Parathyroid adenoma (tissue), 2 donors: ENCODE data around the gene MBNL1.

Experiments
- H2AFZ ChIP-seq: fragments of 300-600 bp; sonication (generic); one replicate; pipeline ENCODE4 v1.7.0; 2017; ENCODE audit warnings: antibody characterized with exemption, mild to moderate bottlenecking
- H3K27ac ChIP-seq: fragments of 300-600 bp; sonication (generic); one replicate; pipeline ENCODE4 v1.7.0; 2017
- H3K27me3 ChIP-seq: fragments of 300-600 bp; sonication (generic); one replicate; pipeline ENCODE4 v1.7.0; 2017; ENCODE audit warnings: low read length; ENCODE audit not compliant: control insufficient read depth, insufficient read depth
- H3K36me3 ChIP-seq: fragments of 300-600 bp; sonication (generic); one replicate; pipeline ENCODE4 v1.7.0; 2017; ENCODE audit warnings: low read length; ENCODE audit not compliant: control insufficient read depth, insufficient read depth
- H3K4me1 ChIP-seq: fragments of 300-600 bp; sonication (generic); one replicate; pipeline ENCODE4 v1.7.0; 2017; ENCODE audit warnings: control low read depth
- H3K4me2 ChIP-seq: fragments of 300-600 bp; sonication (generic); one replicate; pipeline ENCODE4 v1.7.0; 2017; ENCODE audit warnings: low read length
- H3K4me3 ChIP-seq: fragments of 300-600 bp; sonication (generic); one replicate; pipeline ENCODE4 v1.7.0; 2017; ENCODE audit warnings: low read depth, low read length
- H3K79me2 ChIP-seq: fragments of 300-600 bp; sonication (generic); one replicate; pipeline ENCODE4 v1.7.0; 2017; ENCODE audit warnings: control low read depth
- H3K9ac ChIP-seq: fragments of 300-600 bp; sonication (generic); one replicate; pipeline ENCODE4 v1.7.0; 2017; ENCODE audit warnings: mild to moderate bottlenecking
- H3K9me3 ChIP-seq: fragments of 300-600 bp; sonication (generic); one replicate; pipeline ENCODE4 v1.7.0; 2017; ENCODE audit warnings: low read length; ENCODE audit not compliant: control insufficient read depth
- TF ChIP-seq, protein P1 (sequence below): fragments of 300-600 bp; sonication (generic); IDR thresholded peaks from one replicate; pipeline ENCODE4 v1.7.0; 2017; ENCODE audit warnings: antibody characterized with exemption, mild to moderate bottlenecking
- donor health status: primary hyperparathyroidism.

The MBNL1 gene

DNA sequence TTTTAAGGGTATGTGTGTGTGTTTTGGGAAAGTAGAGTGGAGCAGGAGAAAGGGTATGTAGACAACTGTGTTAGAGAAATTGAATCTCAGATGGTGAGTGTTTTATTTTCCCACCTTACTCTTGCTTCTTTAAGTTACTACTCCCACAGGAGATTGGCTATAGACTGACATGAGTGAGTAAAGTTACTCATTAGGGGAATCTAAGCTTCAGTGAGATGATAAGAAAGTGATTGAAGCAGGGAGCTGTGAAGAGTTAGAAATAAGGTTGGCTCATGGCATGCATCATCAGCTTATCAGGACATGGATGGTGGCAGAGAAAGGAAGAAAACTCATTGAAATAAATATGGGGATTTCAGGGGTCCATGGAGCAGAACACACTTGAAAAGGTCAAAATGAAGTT is 88.9 kb downstream of the MBNL1 start:
- no peak overlapping the region for H3K4me2 ChIP-seq
- H3K9me3 ChIP-seq, result no peaks in the 10 kb centered on the region
- no peak overlapping the region for H2AFZ ChIP-seq
- H3K9ac ChIP-seq, result no peak overlapping the region
- H3K27ac ChIP-seq, result no peak overlapping the region
- no peak overlapping the region for H3K4me3 ChIP-seq
- no peaks in the 10 kb centered on the region for H3K27me3 ChIP-seq
- peaks cover 6% of the 10 kb centered on the region for H3K79me2 ChIP-seq
- no peaks in the 10 kb centered on the region for H3K36me3 ChIP-seq
- TF ChIP-seq, protein P1, sequence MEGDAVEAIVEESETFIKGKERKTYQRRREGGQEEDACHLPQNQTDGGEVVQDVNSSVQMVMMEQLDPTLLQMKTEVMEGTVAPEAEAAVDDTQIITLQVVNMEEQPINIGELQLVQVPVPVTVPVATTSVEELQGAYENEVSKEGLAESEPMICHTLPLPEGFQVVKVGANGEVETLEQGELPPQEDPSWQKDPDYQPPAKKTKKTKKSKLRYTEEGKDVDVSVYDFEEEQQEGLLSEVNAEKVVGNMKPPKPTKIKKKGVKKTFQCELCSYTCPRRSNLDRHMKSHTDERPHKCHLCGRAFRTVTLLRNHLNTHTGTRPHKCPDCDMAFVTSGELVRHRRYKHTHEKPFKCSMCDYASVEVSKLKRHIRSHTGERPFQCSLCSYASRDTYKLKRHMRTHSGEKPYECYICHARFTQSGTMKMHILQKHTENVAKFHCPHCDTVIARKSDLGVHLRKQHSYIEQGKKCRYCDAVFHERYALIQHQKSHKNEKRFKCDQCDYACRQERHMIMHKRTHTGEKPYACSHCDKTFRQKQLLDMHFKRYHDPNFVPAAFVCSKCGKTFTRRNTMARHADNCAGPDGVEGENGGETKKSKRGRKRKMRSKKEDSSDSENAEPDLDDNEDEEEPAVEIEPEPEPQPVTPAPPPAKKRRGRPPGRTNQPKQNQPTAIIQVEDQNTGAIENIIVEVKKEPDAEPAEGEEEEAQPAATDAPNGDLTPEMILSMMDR, result no peak
- H3K4me1 ChIP-seq, result no peaks in the 10 kb centered on the region

DNA sequence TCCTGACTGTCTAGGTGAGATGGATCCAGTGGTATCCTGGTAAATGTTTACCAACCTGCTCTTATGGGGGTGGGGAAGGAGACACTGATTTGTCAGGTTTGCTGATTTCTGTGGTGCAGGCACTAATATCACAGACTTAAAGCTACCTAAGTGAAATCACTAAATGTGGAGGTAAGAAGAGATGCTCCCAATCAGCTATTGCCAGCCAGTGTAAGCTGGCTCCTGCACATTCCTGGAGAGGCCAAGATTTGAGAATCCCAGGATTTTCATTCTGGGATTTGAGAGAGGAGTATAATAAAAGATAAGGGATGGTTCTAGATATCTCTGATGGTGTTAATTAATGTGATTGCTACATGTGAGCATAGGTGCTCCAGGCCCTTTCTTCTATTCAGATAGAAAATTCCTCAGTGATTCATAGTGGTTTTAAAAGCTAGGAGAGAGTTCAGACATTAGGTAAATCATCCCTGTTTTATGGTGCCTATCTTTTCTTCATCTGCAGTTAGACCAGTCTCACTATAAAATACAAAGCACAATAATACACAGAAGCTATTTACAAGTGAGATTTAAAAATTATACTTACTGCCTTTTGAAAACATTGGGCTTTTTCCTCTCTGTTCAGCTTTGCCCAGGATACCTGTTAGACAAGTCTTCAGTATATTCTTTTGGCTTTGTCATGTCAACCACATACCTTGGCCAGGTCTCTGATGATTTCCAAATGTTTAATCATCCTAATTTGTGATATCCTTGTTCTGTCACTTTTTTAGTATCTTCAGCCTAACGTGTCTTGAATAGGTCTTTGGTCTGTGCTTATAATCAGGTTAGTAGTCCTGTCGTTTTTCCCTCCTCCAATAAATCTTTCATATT is 90.9 kb downstream of the MBNL1 start:
- no peak overlapping the region for H3K4me3 ChIP-seq
- TF ChIP-seq, protein P1, result no peak
- no peaks in the 10 kb centered on the region for H3K36me3 ChIP-seq
- H3K4me1 ChIP-seq, result no peaks in the 10 kb centered on the region
- H3K27me3 ChIP-seq, result no peaks in the 10 kb centered on the region
- no peak overlapping the region for H3K9ac ChIP-seq
- H2AFZ ChIP-seq, result no peak overlapping the region
- no peak overlapping the region for H3K27ac ChIP-seq
- H3K9me3 ChIP-seq, result no peaks in the 10 kb centered on the region
- H3K79me2 ChIP-seq, result peaks cover 3% of the 10 kb centered on the region
- no peak overlapping the region for H3K4me2 ChIP-seq

DNA sequence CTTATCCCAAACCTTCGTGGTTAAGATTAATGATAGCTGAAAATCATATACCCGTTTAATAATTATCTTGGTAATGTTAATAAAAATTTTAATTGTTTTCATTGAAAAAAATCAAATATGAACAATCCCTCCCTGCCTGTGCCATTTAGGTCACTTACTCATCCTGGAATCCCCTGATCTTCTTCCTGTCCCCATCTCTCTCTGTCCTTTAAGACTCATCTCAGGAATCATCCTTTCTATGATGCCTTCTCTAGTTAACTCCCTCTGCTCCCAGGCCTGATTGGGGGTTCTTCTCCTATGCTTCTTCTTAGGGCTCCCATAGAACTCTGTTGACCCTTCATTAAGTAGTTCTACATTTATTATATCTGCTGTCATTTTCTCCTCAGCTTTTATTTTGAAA is 91.6 kb downstream of the MBNL1 start:
- Histone ChIP-seq H3K4me2 (no peak overlapping the region), H3K4me1 (no peaks in the 10 kb centered on the region), H3K4me3 (no peak overlapping the region), H3K36me3 (no peaks in the 10 kb centered on the region), H3K79me2 (peaks cover 3% of the 10 kb centered on the region), H3K27ac (no peak overlapping the region), H3K9ac (no peak overlapping the region), H3K9me3 (no peaks in the 10 kb centered on the region), H2AFZ (no peak overlapping the region), H3K27me3 (no peaks in the 10 kb centered on the region)
- TF ChIP-seq, protein P1, result no peak

DNA sequence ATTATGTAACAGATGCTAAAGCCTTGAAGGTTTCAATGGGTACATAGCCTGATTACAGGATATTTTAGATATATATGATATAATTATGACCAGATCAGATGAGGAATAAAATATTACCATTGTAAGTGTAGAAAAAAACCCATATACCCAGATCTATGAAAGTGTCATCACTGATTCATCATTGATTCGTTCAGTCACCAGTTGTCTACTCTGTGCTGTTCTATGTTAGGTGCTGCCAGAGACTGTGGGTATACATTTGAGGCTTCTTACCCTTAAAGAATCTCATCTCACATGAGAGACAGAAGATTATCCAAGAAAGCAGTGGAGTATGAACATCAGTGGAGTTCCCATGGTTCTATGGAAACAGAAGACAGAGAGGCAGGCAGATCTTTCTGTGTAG is 92.2 kb downstream of the MBNL1 start:
- Histone ChIP-seq H3K9ac (no peak overlapping the region), H3K4me3 (no peak overlapping the region), H2AFZ (no peak overlapping the region), H3K79me2 (peaks cover 3% of the 10 kb centered on the region), H3K36me3 (no peaks in the 10 kb centered on the region), H3K27ac (no peak overlapping the region), H3K4me2 (no peak overlapping the region), H3K9me3 (no peaks in the 10 kb centered on the region), H3K27me3 (no peaks in the 10 kb centered on the region), H3K4me1 (no peaks in the 10 kb centered on the region)
- TF ChIP-seq, protein P1, result no peak

DNA sequence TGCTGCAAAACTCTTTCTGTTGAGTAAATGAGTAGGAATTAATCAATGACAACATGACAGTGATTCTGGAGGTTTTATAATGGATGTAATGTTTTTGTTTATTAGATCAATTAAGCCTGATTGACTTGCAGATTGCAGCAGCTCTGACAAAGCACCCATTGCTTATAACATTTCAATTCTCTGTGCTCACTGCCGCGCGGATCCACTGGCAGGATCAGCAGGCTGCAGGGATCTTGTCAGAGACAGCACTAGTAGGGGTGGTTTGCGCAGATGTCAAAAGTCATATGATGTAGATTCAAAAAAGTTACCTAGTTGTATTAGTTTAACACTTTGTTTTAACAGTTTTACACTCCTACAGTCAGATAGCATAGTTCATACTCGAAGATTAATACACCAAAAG is 93.4 kb downstream of the MBNL1 start:
- Histone ChIP-seq H3K9ac (no peak overlapping the region), H3K9me3 (no peaks in the 10 kb centered on the region), H3K4me2 (no peak overlapping the region), H3K4me3 (no peak overlapping the region), H3K79me2 (peaks cover 3% of the 10 kb centered on the region), H3K4me1 (no peaks in the 10 kb centered on the region), H3K36me3 (no peaks in the 10 kb centered on the region), H3K27ac (no peak overlapping the region), H2AFZ (no peak overlapping the region), H3K27me3 (no peaks in the 10 kb centered on the region)
- TF ChIP-seq, protein P1, result no peak
